GM19468 (cell line): ENCODE results near the gene DTNB.

Experiments used
- ATAC-seq: cut with Tn5 transposase; IDR thresholded peaks from one replicate; pipeline ENCODE4 v1.9.1; 2021; ENCODE audit warnings: mild to moderate bottlenecking, moderate library complexity, moderate number of reproducible peaks; ENCODE audit not compliant: unreplicated experiment; ENCODE audit errors: extremely low read depth

The DTNB gene

GRCh38 chr2:25480561-25480960, 192.8 kb downstream of the DTNB start:
- ATAC-seq = no peak

GRCh38 chr2:25479761-25480160, 193.6 kb downstream of the DTNB start:
- ATAC-seq = no peak

- ATAC-seq = no peak
These were observed 194.6 kb downstream of the DTNB start for GRCh38 chr2:25478736-25479135.

- ATAC-seq = no peak
These were observed 199.5 kb downstream of the DTNB start for GRCh38 chr2:25473758-25474340.

- ATAC-seq = no peak
These were observed 200.2 kb downstream of the DTNB start for GRCh38 chr2:25473131-25473530.

GRCh38 chr2:25470806-25471205, 202.6 kb downstream of the DTNB start:
- no peak for ATAC-seq

- ATAC-seq = no peak
These were observed 205.6 kb downstream of the DTNB start for GRCh38 chr2:25467743-25468142.

- ATAC-seq = no peak
These were observed 211.4 kb downstream of the DTNB start for GRCh38 chr2:25462021-25462420.

- ATAC-seq = no peak
These were observed 213.0 kb downstream of the DTNB start for GRCh38 chr2:25460261-25460905.

- no peak for ATAC-seq
These were observed 218.4 kb downstream of the DTNB start for GRCh38 chr2:25454824-25455611.

- peak; percentile 66 for ATAC-seq
These were observed 220.0 kb downstream of the DTNB start for GRCh38 chr2:25453199-25453905.

- ATAC-seq = no peak
These were observed 224.6 kb downstream of the DTNB start for GRCh38 chr2:25448808-25449207.

- no peak for ATAC-seq
These were observed 226.4 kb downstream of the DTNB start for GRCh38 chr2:25447018-25447417.

GRCh38 chr2:25446122-25446521, 227.3 kb downstream of the DTNB start:
- no peak for ATAC-seq

GRCh38 chr2:25445464-25445863, 227.9 kb downstream of the DTNB start:
- ATAC-seq = no peak

- ATAC-seq = no peak
These were observed 228.6 kb downstream of the DTNB start for GRCh38 chr2:25444608-25445270.

- no peak for ATAC-seq
These were observed 229.6 kb downstream of the DTNB start for GRCh38 chr2:25443766-25444165.

GRCh38 chr2:25441353-25441752, 232.0 kb downstream of the DTNB start:
- no peak for ATAC-seq

GRCh38 chr2:25438793-25439192, 234.6 kb downstream of the DTNB start:
- ATAC-seq = no peak
